GM12891 (cell line): Measurements from ENCODE around the gene FAM47E.

Source experiments
- POLR2A ChIP-seq: IDR thresholded peaks from 2 replicates; pipeline ENCODE4 v1.6.1; 2011; ENCODE audit warnings: low read depth, low read length, control low read depth
- POLR2AphosphoS5 ChIP-seq: IDR thresholded peaks from 2 replicates; pipeline ENCODE4 v1.6.1; 2011; ENCODE audit warnings: low read depth, low read length, control low read depth
- TAF1 ChIP-seq: IDR thresholded peaks from 2 replicates; pipeline ENCODE4 v1.6.1; 2011; ENCODE audit warnings: low read depth, low read length, control low read depth

DNA sequence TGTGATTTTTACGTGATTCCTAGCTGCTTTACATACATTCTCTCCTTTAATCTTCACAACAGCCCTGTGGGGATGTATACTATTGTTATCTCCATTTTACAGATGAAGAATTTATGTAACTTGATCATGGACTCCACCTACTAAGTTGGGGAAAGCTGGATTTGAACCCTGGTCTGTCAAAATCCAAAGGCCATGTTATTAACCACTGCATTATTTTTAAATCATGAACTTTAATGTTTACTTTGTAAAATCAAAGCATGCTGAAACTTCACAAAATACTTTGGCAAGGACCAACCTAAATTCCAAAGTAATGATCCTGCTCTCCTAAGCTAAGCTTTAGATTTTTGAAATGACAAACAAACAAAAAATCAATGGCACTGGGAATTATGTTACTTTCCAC is 26.1 kb downstream of the FAM47E start:
- no peak for TF ChIP-seq POLR2A
- TF ChIP-seq TAF1 = no peak
- TF ChIP-seq POLR2AphosphoS5 = no peak
